Ovary (tissue), 9 donors: ENCODE results near the gene TPD52L2. TPM values are rescaled to one million over a fixed set of nuclear protein-coding genes. Genes with fewer than 3 reads are reported as not detected.

Experiments used
- DNase-seq, 5 donors: peaks; one replicate each; pipeline ENCODE4 v3.0.0-alpha.2; 2019 to 2020
- H3K27ac ChIP-seq, 2 donors: fragments of 200-600 bp; one replicate each; pipeline versions ENCODE4 v1.5.1 to v1.8.0; 2019 to 2022
- H3K27me3 ChIP-seq: fragments of 200-600 bp; one replicate; pipeline ENCODE4 v1.8.0; 2022
- H3K36me3 ChIP-seq: fragments of 200-600 bp; sonication (generic); one replicate; pipeline ENCODE4 v1.5.1; 2019
- H3K4me1 ChIP-seq: one replicate; pipeline ENCODE4 v1.8.1; 2013; ENCODE audit warnings: mild to moderate bottlenecking, moderate library complexity; ENCODE audit not compliant: insufficient read depth
- H3K4me3 ChIP-seq: fragments of 200-600 bp; sonication (generic); one replicate; pipeline ENCODE4 v1.5.1; 2017
- H3K9me3 ChIP-seq, 2 donors: fragments of 200-600 bp in 1 of 2; sonication (generic) in 1 of 2; one replicate each; pipeline versions ENCODE4 v1.5.1 to v1.8.1; 2013 to 2019; ENCODE audit warnings: mild to moderate bottlenecking in 1 of 2, moderate library complexity in 1 of 2
- EP300 ChIP-seq: sonication (generic); formaldehyde crosslinking; IDR thresholded peaks from one replicate; pipeline ENCODE4 v1.6.1; 2017; ENCODE audit warnings: antibody characterized with exemption
- POLR2A ChIP-seq: fragments of 450-650 bp; IDR thresholded peaks from one replicate; pipeline ENCODE4 v1.6.1; 2017; ENCODE audit warnings: antibody characterized with exemption, mild to moderate bottlenecking, moderate library complexity
- WGBS, 3 donors: extraction: QIAGEN DNeasy Blood & Tissue Kit in 1 of 3; methylation state at CpG; one replicate each; pipeline versions ENCODE4 v1.1.5 to v1.1.7; 2013 to 2017; 5-methylcytosine and 5-hydroxymethylcytosine counted together
- intact Hi-C, 4 donors: fragments of 100-400 bp; cut with DNase I; formaldehyde crosslinking; loops; one replicate each; pipeline versions ENCODE4 v1.11.0 to v1.15.1; 2022 to 2023
- polyA plus RNA-seq, 2 donors: library from polyadenylated mRNA; stranded (reverse); fragments of 200-250 nt in 1 of 2; fragments of 350-450 nt in 1 of 2; fragmentation: Illumina TruSeq in 1 of 2; extraction: RNeasy Lipid Tissue Mini Kit (QIAGEN cat#74804) in 1 of 2; gene quantifications; one replicate each; pipeline ENCODE4 v1.2.3, GENCODE V29; 2013 to 2014
- total RNA-seq, 7 donors: library from RNA; depleted of rRNA in 2 of 7; stranded (reverse); fragments of >200 nt in 2 of 7; fragmentation: NEBNext Ultra II Directional in 3 of 7; extraction: Animal tissue kit (Norgen Biotek cat#: 25700) in 3 of 7; gene quantifications; one replicate each; pipeline versions ENCODE4 v1.1.0 to v1.2.4, GENCODE V29; 2016 to 2023
- TF ChIP-seq, protein P1 (sequence below), 3 donors: fragments of 450-650 bp in 2 of 3; fragments of 200-600 bp in 1 of 3; IDR thresholded peaks; one replicate each; pipeline versions ENCODE4 v1.5.1 to v1.8.0; 2016 to 2022; ENCODE audit warnings: antibody characterized with exemption in 3 of 3, mild to moderate bottlenecking in 1 of 3
- donor health status: DM: no; HTN: no; CAD: no; lungs with moderate emphysema.
- donor health status: DM: no; HTN: no; CAD: no.
- donor health status: Bipolar disorder and iron deficiency.
- donor health status: DM: yes; HTN: yes; CAD: no.
- donor health status: DM: no; HTN: no; CAD: no.
- donor health status: DM: yes; HTN: yes; CAD: no.

TPD52L2 gene
- total and polyA plus RNA-seq, 9 donors = 51.5 to 78.9 (median 70.4) TPM

DNA sequence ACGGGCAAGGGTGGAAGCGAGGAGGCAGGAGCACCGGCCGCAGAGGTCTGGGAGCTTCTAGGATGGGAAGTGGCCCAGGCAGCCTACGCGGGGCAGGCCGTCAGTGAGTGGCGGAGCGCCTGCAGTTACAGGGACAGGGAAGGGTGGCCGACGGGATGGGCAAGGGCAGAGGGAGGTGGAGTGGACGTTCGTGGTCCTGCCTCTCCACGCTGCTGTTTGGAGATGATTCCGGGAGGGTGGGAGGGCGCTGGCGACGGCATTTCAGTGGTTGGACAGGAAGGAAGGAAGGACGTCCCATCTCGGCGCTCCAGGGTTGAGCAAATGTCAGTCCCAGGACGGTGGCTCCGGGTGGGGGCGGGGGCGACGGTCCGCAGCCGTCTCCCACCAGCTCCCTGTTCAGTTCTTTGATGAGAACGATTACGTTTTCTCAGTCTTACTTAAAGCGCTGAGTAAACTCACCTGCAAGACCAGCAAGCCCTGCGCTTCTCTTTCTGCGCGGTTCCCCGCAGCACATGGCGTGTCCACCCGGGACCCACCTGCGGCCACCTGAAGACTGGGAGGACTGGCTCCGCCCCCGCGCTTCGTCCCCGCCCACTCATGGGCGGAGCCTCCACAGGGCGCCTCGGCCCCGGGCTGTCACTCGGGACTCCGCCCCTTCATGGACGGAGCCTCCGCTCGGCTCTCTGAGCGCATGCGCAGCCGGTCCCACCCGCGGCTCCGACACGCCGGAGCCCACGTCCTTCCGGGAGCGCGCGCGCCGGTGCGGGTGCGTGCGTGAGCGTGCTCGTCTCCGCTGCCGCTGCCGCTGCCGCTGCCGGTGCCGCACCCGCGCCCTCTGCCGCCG, 29.5 kb downstream of the TPD52L2 start, which contains the start of gene DNAJC5:
Gene DNAJC5, plus strand, starts transcription at position 769 of the 844 bp plus-strand sequence. CDS start 33,220 bp downstream, outside the sequence.
- Histone ChIP-seq H3K27me3 (no peaks in the 10 kb centered on the region), H3K36me3 (no peaks in the 10 kb centered on the region), H3K4me3 (peak within 1 kb of the TSS; percentile 69), H3K4me1 (peaks cover 10% of the 10 kb centered on the region), H3K27ac (peak within 1 kb of the TSS; percentile 38 to 39), H3K9me3 (no peaks in the 10 kb centered on the region)
- peak; percentile 95 to 98 (median 96) for DNase-seq
- intact Hi-C loops = no loop called here
- TF ChIP-seq POLR2A = peak; percentile 17
- TF ChIP-seq, protein P1, sequence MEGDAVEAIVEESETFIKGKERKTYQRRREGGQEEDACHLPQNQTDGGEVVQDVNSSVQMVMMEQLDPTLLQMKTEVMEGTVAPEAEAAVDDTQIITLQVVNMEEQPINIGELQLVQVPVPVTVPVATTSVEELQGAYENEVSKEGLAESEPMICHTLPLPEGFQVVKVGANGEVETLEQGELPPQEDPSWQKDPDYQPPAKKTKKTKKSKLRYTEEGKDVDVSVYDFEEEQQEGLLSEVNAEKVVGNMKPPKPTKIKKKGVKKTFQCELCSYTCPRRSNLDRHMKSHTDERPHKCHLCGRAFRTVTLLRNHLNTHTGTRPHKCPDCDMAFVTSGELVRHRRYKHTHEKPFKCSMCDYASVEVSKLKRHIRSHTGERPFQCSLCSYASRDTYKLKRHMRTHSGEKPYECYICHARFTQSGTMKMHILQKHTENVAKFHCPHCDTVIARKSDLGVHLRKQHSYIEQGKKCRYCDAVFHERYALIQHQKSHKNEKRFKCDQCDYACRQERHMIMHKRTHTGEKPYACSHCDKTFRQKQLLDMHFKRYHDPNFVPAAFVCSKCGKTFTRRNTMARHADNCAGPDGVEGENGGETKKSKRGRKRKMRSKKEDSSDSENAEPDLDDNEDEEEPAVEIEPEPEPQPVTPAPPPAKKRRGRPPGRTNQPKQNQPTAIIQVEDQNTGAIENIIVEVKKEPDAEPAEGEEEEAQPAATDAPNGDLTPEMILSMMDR (IDR thresholded peaks at IDR 0.05) = no peak
- 1% methylated on average over 61 to 82 of the region's 82 CpGs for WGBS, 3 donors

DNA sequence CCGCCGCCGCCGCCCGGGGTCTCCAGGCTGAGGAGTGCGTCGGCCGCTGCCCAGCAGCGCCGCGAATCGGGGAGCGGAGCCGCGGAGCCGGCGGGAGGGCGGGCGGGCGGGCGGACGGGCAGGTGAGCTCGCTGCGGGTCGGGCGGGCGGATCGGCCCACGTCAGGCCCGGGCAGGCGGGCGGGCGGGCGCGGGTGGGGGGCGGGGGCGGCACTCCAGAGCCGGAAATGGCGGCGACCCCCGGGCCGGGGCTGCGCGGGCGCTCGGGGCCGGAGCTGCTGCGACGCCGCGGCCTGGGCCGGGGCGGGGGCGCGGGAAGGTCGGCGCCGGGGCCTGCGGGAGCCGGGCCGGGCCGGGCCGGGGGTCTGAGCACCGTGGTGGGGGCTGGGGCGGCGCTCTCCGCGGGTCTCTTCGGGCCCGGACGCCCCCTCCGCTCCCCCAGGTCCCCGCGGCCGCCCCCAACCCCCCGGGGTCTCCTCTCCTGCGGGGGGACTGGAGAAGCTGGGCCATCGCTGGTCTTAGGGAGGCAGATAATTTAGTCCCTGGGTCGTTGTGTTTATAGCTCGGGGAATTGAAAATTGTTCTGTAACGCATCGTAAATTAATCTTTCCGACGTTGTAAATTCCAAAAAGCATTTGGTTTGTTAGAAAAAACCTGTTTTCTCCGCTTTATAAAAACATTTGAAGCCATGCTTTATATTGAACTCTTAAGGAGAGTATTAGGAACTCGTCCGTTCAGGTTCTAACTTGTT, 30.3 kb downstream of the TPD52L2 start:
- Histone ChIP-seq H3K27me3 (no peaks in the 10 kb centered on the region), H3K4me1 (peaks cover 10% of the 10 kb centered on the region), H3K27ac (peak overlapping the region; percentile 38 to 39), H3K4me3 (peak overlapping the region; percentile 69), H3K36me3 (no peaks in the 10 kb centered on the region), H3K9me3 (no peaks in the 10 kb centered on the region)
- DNase-seq = peak in 2 of 5 donors; percentile 41 to 44
- TF ChIP-seq EP300 (no peak), POLR2A (no peak)
- TF ChIP-seq, protein P1 (IDR thresholded peaks at IDR 0.05) = no peak
- WGBS, 3 donors = 0 to 3% (median 1%) methylated on average over 20 to 76 of the region's 87 CpGs
- intact Hi-C loops = no loop called here

DNA sequence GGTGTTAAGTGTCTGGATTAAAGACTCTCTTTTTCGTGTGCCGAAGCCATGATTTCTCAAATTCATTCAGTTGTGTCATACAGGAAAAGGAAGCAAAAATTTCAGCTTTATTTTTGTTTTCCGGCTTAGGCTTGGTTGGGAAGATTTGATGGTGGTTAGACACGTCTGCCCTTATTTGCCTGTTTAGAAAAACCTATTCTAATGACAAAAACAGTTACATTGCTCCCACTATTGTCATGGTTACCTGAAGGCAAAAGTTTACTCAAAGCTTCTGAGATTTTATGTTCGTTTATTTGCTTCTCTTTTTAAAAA, 30.8 kb downstream of the TPD52L2 start:
- DNase-seq = no peak
- H3K4me3 ChIP-seq = peak overlapping the region; percentile 69
- TF ChIP-seq, protein P1 (IDR thresholded peaks at IDR 0.05) = no peak
- TF ChIP-seq POLR2A = no peak
- no peak for TF ChIP-seq EP300
- 1 to 2% (median 1%) methylated on average over 5 of the region's 5 CpGs for WGBS, 3 donors
- intact Hi-C loops = no loop called here
- no peaks in the 10 kb centered on the region for H3K36me3 ChIP-seq
- H3K9me3 ChIP-seq = no peaks in the 10 kb centered on the region
- peak overlapping the region in 1 of 2 donors; percentile 38 for H3K27ac ChIP-seq
- no peaks in the 10 kb centered on the region for H3K27me3 ChIP-seq
- peaks cover 10% of the 10 kb centered on the region for H3K4me1 ChIP-seq

DNA sequence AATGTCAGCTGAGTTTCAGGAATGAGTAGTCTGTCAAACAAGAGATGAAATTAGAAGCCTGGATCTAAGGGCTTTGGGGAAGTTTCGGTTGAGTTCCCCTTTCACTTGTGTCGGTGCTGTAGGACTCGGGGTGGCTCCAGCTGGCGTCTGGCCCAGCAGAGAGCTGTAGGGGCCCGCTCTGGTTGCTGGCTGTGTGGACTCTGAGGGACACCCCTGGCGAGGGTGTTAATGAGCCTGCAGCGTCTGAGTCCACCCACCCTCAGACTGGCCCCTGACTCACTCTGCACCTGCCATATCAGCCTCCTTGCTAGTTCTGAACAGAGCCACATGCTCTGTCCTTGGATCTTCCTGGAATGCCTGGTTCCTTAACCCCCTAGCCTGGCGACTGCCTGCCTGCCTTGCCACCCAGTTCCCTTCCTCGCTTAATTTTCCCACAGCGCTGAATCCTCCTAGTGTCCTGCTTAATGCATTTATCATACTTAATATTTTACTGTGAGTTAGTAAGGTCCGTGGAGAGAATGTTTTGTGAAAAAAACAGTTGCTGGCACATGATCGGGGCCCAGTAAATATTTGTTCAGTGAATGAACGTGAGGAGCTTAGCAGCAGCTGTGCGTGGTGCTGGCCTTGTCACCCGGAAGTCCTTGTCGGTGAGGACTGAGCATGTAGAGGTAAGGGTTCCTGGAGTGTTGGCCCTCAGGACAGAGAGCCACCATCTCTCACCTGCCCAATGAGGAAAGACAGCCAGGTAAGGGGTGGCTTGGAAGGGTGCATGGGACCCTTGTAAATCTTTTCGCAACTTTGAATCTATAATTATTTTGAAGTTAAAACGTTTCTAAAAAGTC, 31.4 kb downstream of the TPD52L2 start:
- intact Hi-C loops = no loop called here
- Histone ChIP-seq H3K4me1 (peaks cover 10% of the 10 kb centered on the region), H3K36me3 (no peaks in the 10 kb centered on the region), H3K27ac (no peak overlapping the region), H3K9me3 (no peaks in the 10 kb centered on the region), H3K27me3 (no peaks in the 10 kb centered on the region), H3K4me3 (peak overlapping the region; percentile 69)
- WGBS, 3 donors = 13 to 19% (median 16%) methylated on average over 18 of the region's 18 CpGs
- peak in 3 of 5 donors; percentile 31 to 64 (median 48) for DNase-seq
- TF ChIP-seq EP300 = no peak
- no peak for TF ChIP-seq POLR2A
- TF ChIP-seq, protein P1 (IDR thresholded peaks at IDR 0.05) = no peak
